ENCODE measurements around the gene PTH1R.

DNA sequence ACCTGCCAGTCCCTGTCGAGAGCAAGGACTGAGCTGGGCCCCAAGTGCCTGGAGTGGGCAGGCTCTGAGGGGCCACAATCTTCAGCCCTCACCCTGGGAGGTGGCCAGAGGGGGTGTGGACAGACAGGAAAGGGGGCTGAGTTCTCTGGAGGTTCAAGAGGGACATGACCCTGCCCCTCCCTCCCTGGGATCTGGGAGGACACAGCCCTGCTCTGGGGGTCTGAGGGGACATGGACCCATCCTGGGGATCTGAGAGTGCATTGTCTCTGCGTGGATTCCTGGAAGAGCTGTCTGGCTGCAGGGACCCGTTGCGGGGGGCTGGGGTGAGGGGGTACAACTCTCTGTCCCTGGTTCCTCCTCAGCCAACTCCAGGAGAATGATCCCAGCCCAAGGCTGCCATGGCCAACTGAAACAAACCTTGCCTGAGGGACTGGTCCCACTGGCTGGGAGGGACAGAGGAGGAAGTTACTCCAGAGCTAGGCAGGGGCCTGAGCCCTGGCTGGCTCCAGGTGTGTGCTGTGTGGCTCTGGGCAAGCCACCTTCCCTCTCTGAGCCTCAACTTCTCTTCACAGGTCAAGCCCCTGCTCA lies 29.0 kb downstream of the PTH1R start:
- no peak for TF ChIP-seq CTCF (IDR thresholded peaks at IDR 0.05; ENCODE audit: insufficient read depth, low read length)
- TF ChIP-seq GABPA (IDR thresholded peaks at IDR 0.05; ENCODE audit: low read depth) = no peak
- TF ChIP-seq POLR2AphosphoS5 (IDR thresholded peaks at IDR 0.05; ENCODE audit: low read depth) = no peak
- TF ChIP-seq REST (IDR thresholded peaks at IDR 0.05; ENCODE audit: insufficient replicate concordance, low read depth) = no peak
